ENCODE results near the gene CCDC171.

DNA sequence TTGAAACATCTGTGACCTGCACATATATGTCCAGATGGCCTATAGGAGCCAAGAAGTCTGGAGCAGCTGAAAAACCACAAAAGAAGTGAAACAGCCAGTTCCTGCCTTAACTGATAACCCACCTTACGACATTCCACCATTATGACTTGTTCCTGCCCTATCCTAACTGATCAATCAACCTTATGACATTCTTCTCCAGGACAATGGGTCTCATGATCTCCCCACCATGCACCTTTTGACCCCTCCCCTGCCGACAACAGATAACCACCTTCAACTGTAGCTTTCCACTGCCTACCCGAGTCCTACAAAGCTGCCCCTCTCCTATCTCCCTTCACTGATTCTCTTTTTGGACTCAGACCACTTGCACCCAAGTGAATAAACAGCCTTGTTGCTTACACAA lies 233.8 kb downstream of the CCDC171 start:
- TF ChIP-seq CTCF (IDR thresholded peaks at IDR 0.05) (no peak), POLR2A (IDR thresholded peaks at IDR 0.05) (no peak)

Data from thyroid gland (tissue), 4 donors.